OCI-LY1 (cell line): ENCODE data around the gene PSMG1.

Source experiments
- EZH2 ChIP-seq: fragments of 200-600 bp; sonication (generic), shearing (Covaris generic); IDR thresholded peaks from 2 replicates; pipeline ENCODE4 v1.8.0; 2017; ENCODE audit warnings: borderline replicate concordance, mixed run types, mild to moderate bottlenecking, antibody characterized with exemption, low read length, moderate library complexity, mixed read lengths
- TF ChIP-seq, protein P1 (sequence below): fragments of 200-600 bp; sonication (generic), shearing (Covaris generic); IDR thresholded peaks from 2 replicates; pipeline ENCODE4 v1.5.1; 2017; ENCODE audit warnings: mild to moderate bottlenecking, antibody characterized with exemption, low read length, moderate library complexity, mixed read lengths

DNA sequence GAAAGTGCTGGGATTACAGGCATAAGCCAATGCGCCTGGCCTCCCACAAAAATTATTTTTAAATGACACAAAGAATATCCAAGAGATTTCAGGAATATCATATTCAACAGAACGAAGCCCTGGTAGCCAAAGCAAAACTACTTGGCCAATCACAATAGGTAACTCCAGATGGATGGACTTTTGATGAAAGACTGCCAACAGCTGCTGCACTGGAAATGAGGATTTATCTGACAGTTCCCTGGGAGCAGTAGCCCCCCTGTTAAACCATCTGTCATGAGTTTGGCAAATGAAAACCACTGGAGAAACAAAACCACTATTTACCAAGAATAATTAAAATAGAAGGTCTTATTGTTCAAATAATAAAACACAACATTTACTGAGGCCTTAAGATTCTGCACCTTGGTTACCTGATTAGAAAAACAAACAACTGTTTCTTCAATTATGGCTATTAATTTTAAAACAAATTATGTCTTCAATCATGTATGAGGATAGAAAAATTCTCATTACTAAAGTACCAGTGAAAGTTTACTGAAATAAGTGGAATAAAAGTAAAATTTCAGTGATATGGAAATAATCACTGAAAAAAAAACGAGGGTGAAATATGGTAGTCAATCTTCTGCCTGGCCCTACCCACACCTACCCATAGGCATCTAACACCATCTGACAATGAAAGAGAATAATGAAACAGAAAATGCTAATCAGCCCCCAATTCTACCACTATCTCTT is 34.3 kb upstream of the PSMG1 start:
- TF ChIP-seq, protein P1, sequence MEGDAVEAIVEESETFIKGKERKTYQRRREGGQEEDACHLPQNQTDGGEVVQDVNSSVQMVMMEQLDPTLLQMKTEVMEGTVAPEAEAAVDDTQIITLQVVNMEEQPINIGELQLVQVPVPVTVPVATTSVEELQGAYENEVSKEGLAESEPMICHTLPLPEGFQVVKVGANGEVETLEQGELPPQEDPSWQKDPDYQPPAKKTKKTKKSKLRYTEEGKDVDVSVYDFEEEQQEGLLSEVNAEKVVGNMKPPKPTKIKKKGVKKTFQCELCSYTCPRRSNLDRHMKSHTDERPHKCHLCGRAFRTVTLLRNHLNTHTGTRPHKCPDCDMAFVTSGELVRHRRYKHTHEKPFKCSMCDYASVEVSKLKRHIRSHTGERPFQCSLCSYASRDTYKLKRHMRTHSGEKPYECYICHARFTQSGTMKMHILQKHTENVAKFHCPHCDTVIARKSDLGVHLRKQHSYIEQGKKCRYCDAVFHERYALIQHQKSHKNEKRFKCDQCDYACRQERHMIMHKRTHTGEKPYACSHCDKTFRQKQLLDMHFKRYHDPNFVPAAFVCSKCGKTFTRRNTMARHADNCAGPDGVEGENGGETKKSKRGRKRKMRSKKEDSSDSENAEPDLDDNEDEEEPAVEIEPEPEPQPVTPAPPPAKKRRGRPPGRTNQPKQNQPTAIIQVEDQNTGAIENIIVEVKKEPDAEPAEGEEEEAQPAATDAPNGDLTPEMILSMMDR = no peak
- TF ChIP-seq EZH2 = no peak
